ENCODE data around the gene WBP11.

GRCh38 chr12:14775636-14775980, 27.7 kb downstream of the WBP11 start:
- TF ChIP-seq POLR2A (IDR thresholded peaks at IDR 0.05; ENCODE audit: low read length) (peak; percentile 13), GATA1 (IDR thresholded peaks at IDR 0.05; ENCODE audit: low read depth, low read length) (no peak)

All from erythroblast (primary cell).